H9 (cell line): ENCODE data around the gene MAP3K8. TPM values are rescaled to one million over a fixed set of nuclear protein-coding genes. Genes with fewer than 3 reads are reported as not detected.

Experiments
- DNase-seq: peaks from one replicate; pipeline ENCODE4 v3.0.0-alpha.2; 2017
- H2AFZ ChIP-seq: one replicate; pipeline ENCODE4 v1.6.1; 2013; ENCODE audit warnings: mild to moderate bottlenecking, low read length, control low read depth, moderate library complexity
- H2AK5ac ChIP-seq: 2 replicates; pipeline ENCODE4 v1.6.1; 2013; ENCODE audit warnings: low read length, control low read depth, mixed read lengths; ENCODE audit not compliant: insufficient read length
- H2BK120ac ChIP-seq: one replicate; pipeline ENCODE4 v1.6.1; 2013; ENCODE audit warnings: low read depth, mild to moderate bottlenecking, low read length, control low read depth, inconsistent platforms; ENCODE audit not compliant: poor library complexity, severe bottlenecking
- H2BK12ac ChIP-seq: 2 replicates; pipeline ENCODE4 v1.6.1; 2013; ENCODE audit warnings: low read length, control low read depth, mixed read lengths, low read depth; ENCODE audit not compliant: insufficient read length
- H2BK15ac ChIP-seq: 2 replicates; pipeline ENCODE4 v1.6.1; 2013; ENCODE audit warnings: low read depth, low read length, control low read depth
- H2BK20ac ChIP-seq: one replicate; pipeline ENCODE4 v1.6.1; 2013; ENCODE audit warnings: low read depth, mild to moderate bottlenecking, low read length, control low read depth, inconsistent platforms; ENCODE audit not compliant: poor library complexity, severe bottlenecking
- H2BK5ac ChIP-seq: 2 replicates; pipeline ENCODE4 v1.6.1; 2013; ENCODE audit warnings: low read length, control low read depth, mixed read lengths; ENCODE audit not compliant: insufficient read length
- H3K14ac ChIP-seq: 2 replicates; pipeline ENCODE4 v1.6.1; 2013; ENCODE audit warnings: low read length, control low read depth; ENCODE audit not compliant: insufficient read depth
- H3K18ac ChIP-seq: 2 replicates; pipeline ENCODE4 v1.6.1; 2013; ENCODE audit warnings: low read depth, mild to moderate bottlenecking, mixed read lengths, low read length, control low read depth; ENCODE audit not compliant: insufficient read length
- H3K23ac ChIP-seq: 2 replicates; pipeline ENCODE4 v1.6.1; 2013; ENCODE audit warnings: low read length, control low read depth, mixed read lengths, low read depth; ENCODE audit not compliant: insufficient read length
- H3K23me2 ChIP-seq: 2 replicates; pipeline ENCODE4 v1.6.1; 2013; ENCODE audit warnings: low read depth, mild to moderate bottlenecking, mixed read lengths, low read length, control low read depth; ENCODE audit not compliant: insufficient read length, poor library complexity, severe bottlenecking
- H3K27ac ChIP-seq: 2 replicates; pipeline ENCODE4 v1.5.1; 2013; ENCODE audit warnings: low read length, control low read depth, mixed read lengths, low read depth; ENCODE audit not compliant: insufficient read length
- H3K27me3 ChIP-seq: 2 replicates; pipeline ENCODE4 v1.6.1; 2013; ENCODE audit warnings: low read length, control low read depth, inconsistent platforms; ENCODE audit not compliant: insufficient read depth
- H3K4ac ChIP-seq: 2 replicates; pipeline ENCODE4 v1.6.1; 2013; ENCODE audit warnings: low read depth, mild to moderate bottlenecking, control low read depth, inconsistent platforms, low read length, moderate library complexity
- H3K4me1 ChIP-seq: 2 replicates; pipeline ENCODE4 v1.6.1; 2013; ENCODE audit warnings: low read length, control low read depth, inconsistent platforms; ENCODE audit not compliant: insufficient read depth
- H3K4me2 ChIP-seq: 2 replicates; pipeline ENCODE4 v1.6.1; 2013; ENCODE audit warnings: low read length, control low read depth, mixed read lengths; ENCODE audit not compliant: insufficient read length, insufficient read depth
- H3K56ac ChIP-seq: 2 replicates; pipeline ENCODE4 v1.6.1; 2013; ENCODE audit warnings: low read depth, mild to moderate bottlenecking, mixed read lengths, low read length, control low read depth; ENCODE audit not compliant: insufficient read length
- H3K79me1 ChIP-seq: 2 replicates; pipeline ENCODE4 v1.6.1; 2013; ENCODE audit warnings: low read depth, mild to moderate bottlenecking, moderate library complexity, low read length, control low read depth, inconsistent platforms; ENCODE audit not compliant: insufficient read depth, poor library complexity, severe bottlenecking
- H3K79me2 ChIP-seq: 2 replicates; pipeline ENCODE4 v1.6.1; 2013; ENCODE audit warnings: low read length, control low read depth, inconsistent platforms; ENCODE audit not compliant: insufficient read depth
- H3K9ac ChIP-seq: 2 replicates; pipeline ENCODE4 v1.6.1; 2013; ENCODE audit warnings: low read length, control low read depth, mixed read lengths; ENCODE audit not compliant: insufficient read length; ENCODE audit errors: extremely low read depth
- H3K9me3 ChIP-seq: one replicate; pipeline ENCODE4 v1.6.1; 2013; ENCODE audit warnings: low read depth, low read length, inconsistent platforms; ENCODE audit not compliant: control insufficient read depth
- H3T11ph ChIP-seq: one replicate; pipeline ENCODE4 v1.6.1; 2013; ENCODE audit warnings: mild to moderate bottlenecking, low read length, control low read depth, inconsistent platforms
- H4K20me1 ChIP-seq: one replicate; pipeline ENCODE4 v1.6.1; 2013; ENCODE audit not compliant: control insufficient read depth, insufficient read length, insufficient read depth
- H4K5ac ChIP-seq: 2 replicates; pipeline ENCODE4 v1.6.1; 2013; ENCODE audit warnings: low read depth, mild to moderate bottlenecking, mixed read lengths, low read length, control low read depth; ENCODE audit not compliant: insufficient read length
- H4K8ac ChIP-seq: replicated peaks from 2 replicates; pipeline ENCODE4 v1.6.1; 2013; ENCODE audit warnings: low read length, control low read depth, mixed read lengths, low read depth; ENCODE audit not compliant: insufficient read length
- H4K91ac ChIP-seq: 2 replicates; pipeline ENCODE4 v1.6.1; 2013; ENCODE audit warnings: low read depth, mild to moderate bottlenecking, moderate library complexity, mixed read lengths, low read length, control low read depth; ENCODE audit not compliant: insufficient read length
- H3K27ac Mint-ChIP-seq, 3 experiments: 2 replicates in 2 of 3; 3 replicates in 1 of 3; pipeline ENCODE4 v1.8.0; 2020 to 2021; ENCODE audit warnings: mixed read lengths in 3 of 3, mild to moderate bottlenecking in 1 of 3, moderate library complexity in 1 of 3
- H3K27me3 Mint-ChIP-seq: 2 replicates; pipeline ENCODE4 v1.8.0; 2021; ENCODE audit warnings: low read depth, mild to moderate bottlenecking, moderate library complexity, mixed read lengths
- H3K36me3 Mint-ChIP-seq, 3 experiments: 2 replicates in 2 of 3; 3 replicates in 1 of 3; pipeline ENCODE4 v1.8.0; 2020 to 2021; ENCODE audit warnings: low read depth in 3 of 3, mixed read lengths in 3 of 3; ENCODE audit not compliant: insufficient read depth in 1 of 3
- H3K4me1 Mint-ChIP-seq, 2 experiments: 2 replicates each; pipeline ENCODE4 v1.8.0; 2020; ENCODE audit warnings: mixed read lengths in 2 of 2
- H3K4me3 Mint-ChIP-seq, 2 experiments: 2 replicates in 1 of 2; 3 replicates in 1 of 2; pipeline ENCODE4 v1.8.0; 2020 to 2021; ENCODE audit warnings: mild to moderate bottlenecking in 2 of 2, mixed read lengths in 2 of 2, moderate library complexity in 1 of 2
- H3K9me3 Mint-ChIP-seq, 2 experiments: 2 replicates in 1 of 2; 3 replicates in 1 of 2; pipeline ENCODE4 v1.8.0; 2020; ENCODE audit warnings: mild to moderate bottlenecking in 2 of 2, mixed read lengths in 2 of 2, moderate library complexity in 1 of 2
- WGBS: extraction: QIAGEN DNeasy Blood & Tissue Kit; methylation state at CpG from one replicate; pipeline ENCODE4 v1.1.7; 2013; ENCODE audit warnings: missing lambda C conversion rate, low lambda C conversion rate, mixed read lengths; ENCODE audit not compliant: insufficient read length; ENCODE audit errors: extremely low coverage; 5-methylcytosine and 5-hydroxymethylcytosine counted together
- total RNA-seq: library from RNA; stranded (reverse); gene quantifications from 2 replicates; pipeline ENCODE4 v1.2.1, GENCODE V29; 2021
- TF ChIP-seq, protein P1 (sequence below): fragments of 200-600 bp; sonication (generic); conservative IDR thresholded peaks from 3 replicates; pipeline ENCODE4 v1.8.0; 2021; ENCODE audit warnings: antibody characterized with exemption, mild to moderate bottlenecking

The MAP3K8 gene
- total RNA-seq, 1 experiment from 2014 or later = 3.5 TPM

DNA sequence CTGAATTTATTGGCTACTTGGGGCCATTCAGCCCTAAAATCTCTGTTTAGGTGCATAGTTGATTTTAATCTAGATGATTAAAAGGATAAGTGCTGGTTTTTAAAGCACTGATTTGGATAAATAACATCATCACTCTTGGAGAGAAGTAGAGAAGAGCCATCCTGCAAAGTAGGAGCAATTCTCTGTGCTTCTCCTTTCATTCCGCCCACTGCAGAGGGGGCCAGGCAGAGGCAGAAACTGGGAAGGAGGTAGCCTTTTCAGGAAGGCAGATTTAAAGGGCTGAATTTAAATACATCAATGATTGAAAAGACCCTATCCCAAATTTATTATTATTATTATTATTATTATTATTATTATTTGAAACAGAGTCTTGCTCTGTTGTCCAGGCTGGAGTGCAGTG is 14.1 kb downstream of the MAP3K8 start:
- no peak for DNase-seq
- Histone ChIP-seq H3K4me2 (no peak overlapping the region), H3K9me3 (no peaks in the 10 kb centered on the region), H2BK5ac (no peak overlapping the region), H2BK12ac (no peak overlapping the region), H2AK5ac (no peak overlapping the region), H4K91ac (no peak overlapping the region), H3K14ac (no peak overlapping the region), H3K4me1 (no peaks in the 10 kb centered on the region), H3T11ph (no peak overlapping the region), H2BK20ac (no peak overlapping the region), H3K79me1 (no peaks in the 10 kb centered on the region), H3K4ac (no peak overlapping the region), H3K18ac (no peak overlapping the region), H3K56ac (no peak overlapping the region), H3K27ac (no peak overlapping the region), H4K8ac (no peak overlapping the region), H4K5ac (no peak overlapping the region), H3K79me2 (no peaks in the 10 kb centered on the region), H2AFZ (no peak overlapping the region), H3K23ac (no peak overlapping the region), H4K20me1 (no peaks in the 10 kb centered on the region), H2BK15ac (no peak overlapping the region), H3K9ac (no peak overlapping the region), H2BK120ac (no peak overlapping the region), H3K23me2 (no peaks in the 10 kb centered on the region), H3K27me3 (no peaks in the 10 kb centered on the region)
- Mint-ChIP-seq H3K9me3 (no peaks in the 10 kb centered on the region), H3K4me1 (no peaks in the 10 kb centered on the region), H3K4me3 (no peak overlapping the region), H3K27me3 (no peaks in the 10 kb centered on the region), H3K36me3 (peaks cover 5 to 10% (median 7%) of the 10 kb centered on the region in 3 experiments; a peak in 6 of 7 replicates), H3K27ac (no peak overlapping the region)
- no CpG with 5 or more reads among the region's 1 CpG for WGBS
- TF ChIP-seq, protein P1, sequence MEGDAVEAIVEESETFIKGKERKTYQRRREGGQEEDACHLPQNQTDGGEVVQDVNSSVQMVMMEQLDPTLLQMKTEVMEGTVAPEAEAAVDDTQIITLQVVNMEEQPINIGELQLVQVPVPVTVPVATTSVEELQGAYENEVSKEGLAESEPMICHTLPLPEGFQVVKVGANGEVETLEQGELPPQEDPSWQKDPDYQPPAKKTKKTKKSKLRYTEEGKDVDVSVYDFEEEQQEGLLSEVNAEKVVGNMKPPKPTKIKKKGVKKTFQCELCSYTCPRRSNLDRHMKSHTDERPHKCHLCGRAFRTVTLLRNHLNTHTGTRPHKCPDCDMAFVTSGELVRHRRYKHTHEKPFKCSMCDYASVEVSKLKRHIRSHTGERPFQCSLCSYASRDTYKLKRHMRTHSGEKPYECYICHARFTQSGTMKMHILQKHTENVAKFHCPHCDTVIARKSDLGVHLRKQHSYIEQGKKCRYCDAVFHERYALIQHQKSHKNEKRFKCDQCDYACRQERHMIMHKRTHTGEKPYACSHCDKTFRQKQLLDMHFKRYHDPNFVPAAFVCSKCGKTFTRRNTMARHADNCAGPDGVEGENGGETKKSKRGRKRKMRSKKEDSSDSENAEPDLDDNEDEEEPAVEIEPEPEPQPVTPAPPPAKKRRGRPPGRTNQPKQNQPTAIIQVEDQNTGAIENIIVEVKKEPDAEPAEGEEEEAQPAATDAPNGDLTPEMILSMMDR = no peak
